A204.1 (cell line): ENCODE results near the gene EXOC3.
"Not testable (repeated sequence)": the region's sequence is repeated elsewhere in the genome, so short reads cannot be mapped to it uniquely, and the experiment has no call there.

ENCODE experiments used
- FAIRE-seq: peaks from 2 replicates; lab custom pipeline; 2012; peaks lifted over from hg19 to GRCh38; lab: Jason Lieb, UNC

Gene EXOC3

GRCh38 chr5:407801-408268 lies 35.1 kb upstream of the EXOC3 start:
- FAIRE-seq: no peak

GRCh38 chr5:410911-411517 lies 32.0 kb upstream of the EXOC3 start:
- no peak for FAIRE-seq

- FAIRE-seq: no peak
Observed at GRCh38 chr5:411728-412127, 31.2 kb upstream of the EXOC3 start.

- not testable (repeated sequence) for FAIRE-seq
Observed at GRCh38 chr5:414991-415927, 27.7 kb upstream of the EXOC3 start.

- FAIRE-seq: no peak
Observed at GRCh38 chr5:415928-416635, 26.9 kb upstream of the EXOC3 start.

GRCh38 chr5:416636-416960 lies 26.4 kb upstream of the EXOC3 start:
- no peak for FAIRE-seq

GRCh38 chr5:417301-418161 lies 25.4 kb upstream of the EXOC3 start:
- no peak for FAIRE-seq

GRCh38 chr5:418162-419121 lies 24.5 kb upstream of the EXOC3 start:
- FAIRE-seq: no peak

- FAIRE-seq: no peak
Observed at GRCh38 chr5:419970-420369, 23.0 kb upstream of the EXOC3 start.

GRCh38 chr5:420632-421286 lies 22.2 kb upstream of the EXOC3 start:
- no peak for FAIRE-seq

GRCh38 chr5:421287-421880 lies 21.6 kb upstream of the EXOC3 start:
- no peak for FAIRE-seq

GRCh38 chr5:421901-422300 lies 21.1 kb upstream of the EXOC3 start:
- no peak for FAIRE-seq

- FAIRE-seq: no peak
Observed at GRCh38 chr5:422323-423232, 20.4 kb upstream of the EXOC3 start.

GRCh38 chr5:423233-423565 lies 19.8 kb upstream of the EXOC3 start:
- FAIRE-seq: no peak

GRCh38 chr5:423626-424261 lies 19.2 kb upstream of the EXOC3 start:
- FAIRE-seq: no peak

GRCh38 chr5:424301-425110 lies 18.5 kb upstream of the EXOC3 start:
- FAIRE-seq: no peak

GRCh38 chr5:425714-426113 lies 17.3 kb upstream of the EXOC3 start:
- FAIRE-seq: no peak
